HG03064 (cell line): ENCODE data around the gene RIPOR1.
"Not testable (repeated sequence)": the region's sequence is repeated elsewhere in the genome, so short reads cannot be mapped to it uniquely, and the experiment has no call there.

Experiments
- ATAC-seq: cut with Tn5 transposase; IDR thresholded peaks from one replicate; pipeline ENCODE4 v1.9.1; 2021; ENCODE audit warnings: low read depth; ENCODE audit not compliant: unreplicated experiment

RIPOR1 gene

GRCh38 chr16:67516296-67517154 lies 12.1 kb upstream of the RIPOR1 start:
- ATAC-seq = no peak

- ATAC-seq = no peak
Measured at GRCh38 chr16:67517155-67517445, 11.5 kb upstream of the RIPOR1 start.

- ATAC-seq = peak; percentile 46
Measured at GRCh38 chr16:67517661-67518423, 10.8 kb upstream of the RIPOR1 start.

- no peak for ATAC-seq
Measured at GRCh38 chr16:67518676-67519075, 10.0 kb upstream of the RIPOR1 start.

GRCh38 chr16:67519242-67519641 lies 9.4 kb upstream of the RIPOR1 start:
- ATAC-seq = no peak

- peak; percentile 58 for ATAC-seq
Measured at GRCh38 chr16:67521095-67521804, 7.4 kb upstream of the RIPOR1 start.

GRCh38 chr16:67525176-67525860 lies 3.3 kb upstream of the RIPOR1 start:
- no peak for ATAC-seq

- ATAC-seq = no peak
Measured at GRCh38 chr16:67526149-67526791, 2.4 kb upstream of the RIPOR1 start.

GRCh38 chr16:67528870-67529581 lies 397 bp downstream of the RIPOR1 start:
- ATAC-seq = no peak

- ATAC-seq = no peak
Measured at GRCh38 chr16:67529582-67530012, 968 bp downstream of the RIPOR1 start.

- ATAC-seq = no peak
Measured at GRCh38 chr16:67530013-67530939, 1.6 kb downstream of the RIPOR1 start.

- ATAC-seq = no peak
Measured at GRCh38 chr16:67531247-67531646, 2.6 kb downstream of the RIPOR1 start.

- ATAC-seq = no peak
Measured at GRCh38 chr16:67533024-67533560, 4.5 kb downstream of the RIPOR1 start.

GRCh38 chr16:67533987-67534386 lies 5.4 kb downstream of the RIPOR1 start:
- ATAC-seq = not testable (repeated sequence)

GRCh38 chr16:67534431-67534830 lies 5.8 kb downstream of the RIPOR1 start:
- ATAC-seq = no peak

- no peak for ATAC-seq
Measured at GRCh38 chr16:67535201-67535600, 6.6 kb downstream of the RIPOR1 start.

- peak; percentile 47 for ATAC-seq
Measured at GRCh38 chr16:67537270-67537635, 8.6 kb downstream of the RIPOR1 start.
